ENCODE measurements around the gene ATR.
A peak's percentile ranks its signal among the peaks of the same experiment; 100 is the strongest.
"Not testable (repeated sequence)": the region's sequence is repeated elsewhere in the genome, so short reads cannot be mapped to it uniquely, and the experiment has no call there.

The ATR gene

DNA sequence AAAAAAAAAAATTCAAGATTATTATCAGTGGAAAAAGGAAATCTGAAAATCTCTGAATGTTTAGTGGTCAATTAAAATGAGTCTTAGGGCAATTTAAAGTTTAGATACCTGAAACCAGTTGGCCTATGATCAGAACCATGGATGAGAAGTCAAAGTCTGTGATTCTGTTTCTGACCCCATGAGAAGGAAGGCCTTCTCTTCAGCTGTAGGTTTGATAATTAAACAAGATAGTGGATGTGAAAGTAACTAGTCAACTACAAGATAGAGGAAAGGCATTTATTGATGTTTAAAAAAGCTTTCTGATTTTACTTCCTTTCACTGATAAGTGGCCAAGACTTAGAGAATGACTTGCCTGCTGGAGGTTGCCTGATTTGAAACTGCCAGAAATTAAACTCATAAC, 26.4 kb upstream of the ATR start:
- no peak overlapping the region for H3K4me3 ChIP-seq (ENCODE audit: control insufficient read depth, low read depth, low read length)
- no peak for DNase-seq (ENCODE audit: low read depth)
- TF ChIP-seq, protein P1, sequence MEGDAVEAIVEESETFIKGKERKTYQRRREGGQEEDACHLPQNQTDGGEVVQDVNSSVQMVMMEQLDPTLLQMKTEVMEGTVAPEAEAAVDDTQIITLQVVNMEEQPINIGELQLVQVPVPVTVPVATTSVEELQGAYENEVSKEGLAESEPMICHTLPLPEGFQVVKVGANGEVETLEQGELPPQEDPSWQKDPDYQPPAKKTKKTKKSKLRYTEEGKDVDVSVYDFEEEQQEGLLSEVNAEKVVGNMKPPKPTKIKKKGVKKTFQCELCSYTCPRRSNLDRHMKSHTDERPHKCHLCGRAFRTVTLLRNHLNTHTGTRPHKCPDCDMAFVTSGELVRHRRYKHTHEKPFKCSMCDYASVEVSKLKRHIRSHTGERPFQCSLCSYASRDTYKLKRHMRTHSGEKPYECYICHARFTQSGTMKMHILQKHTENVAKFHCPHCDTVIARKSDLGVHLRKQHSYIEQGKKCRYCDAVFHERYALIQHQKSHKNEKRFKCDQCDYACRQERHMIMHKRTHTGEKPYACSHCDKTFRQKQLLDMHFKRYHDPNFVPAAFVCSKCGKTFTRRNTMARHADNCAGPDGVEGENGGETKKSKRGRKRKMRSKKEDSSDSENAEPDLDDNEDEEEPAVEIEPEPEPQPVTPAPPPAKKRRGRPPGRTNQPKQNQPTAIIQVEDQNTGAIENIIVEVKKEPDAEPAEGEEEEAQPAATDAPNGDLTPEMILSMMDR (conservative IDR thresholded peaks at IDR 0.05; ENCODE audit: control insufficient read depth, insufficient read depth, low read depth, low read length), result no peak

DNA sequence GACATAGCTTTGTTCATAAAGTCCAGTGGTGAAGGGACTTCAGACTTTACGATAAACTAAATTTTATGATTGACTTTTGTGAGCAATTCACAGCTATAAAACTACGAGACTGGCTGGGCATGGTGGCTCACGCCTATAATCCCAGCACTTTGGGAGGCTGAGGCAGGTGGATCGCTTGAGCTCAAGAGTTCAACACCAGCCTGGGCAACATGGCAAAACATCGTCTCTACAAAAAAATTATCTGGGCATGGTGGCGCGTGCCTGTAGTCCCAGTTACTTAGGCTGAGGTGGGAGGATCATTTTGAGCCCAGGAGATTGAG, 24.8 kb upstream of the ATR start:
- not testable (repeated sequence) for DNase-seq (ENCODE audit: low read depth); H3K4me3 ChIP-seq (ENCODE audit: control insufficient read depth, low read depth, low read length)

DNA sequence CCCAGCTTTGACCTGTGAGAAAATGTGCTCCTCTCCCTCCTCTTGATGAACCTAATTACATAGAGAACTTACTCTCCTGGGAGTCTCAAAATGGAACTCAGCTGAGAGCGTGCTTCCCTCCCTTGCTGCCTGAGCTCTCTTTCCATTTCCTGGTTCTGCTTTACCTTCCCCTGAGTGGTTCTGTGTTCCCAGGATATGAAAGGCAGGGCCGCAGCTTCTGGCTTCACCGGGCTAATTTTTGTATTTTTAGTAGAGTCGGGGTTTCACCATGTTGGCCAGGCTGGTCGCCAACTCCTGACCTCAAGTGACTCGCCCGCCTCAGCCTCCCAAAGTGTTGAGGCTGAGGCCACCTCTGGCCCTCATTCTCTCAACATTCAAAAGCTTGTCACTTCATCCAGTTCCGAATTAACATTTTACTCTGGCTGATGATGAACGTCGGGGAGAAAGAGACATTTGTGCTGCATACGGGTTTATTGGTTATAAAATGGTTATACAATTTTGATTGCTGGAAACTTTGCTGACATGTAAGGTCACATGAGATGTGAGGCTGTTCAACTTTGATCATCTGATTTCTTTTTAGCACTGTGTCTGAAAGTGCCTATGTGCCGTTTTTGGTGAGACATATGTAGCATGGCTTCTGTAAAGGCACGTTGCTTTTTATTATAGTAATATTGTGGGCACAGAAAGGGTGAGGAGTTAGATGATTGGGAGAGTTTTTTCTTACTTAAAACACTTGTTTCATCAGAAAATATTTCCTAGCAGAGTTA, 24.3 kb upstream of the ATR start:
- H3K4me3 ChIP-seq (ENCODE audit: control insufficient read depth, low read depth, low read length), result no peak overlapping the region
- TF ChIP-seq, protein P1 (conservative IDR thresholded peaks at IDR 0.05; ENCODE audit: control insufficient read depth, insufficient read depth, low read depth, low read length), result no peak
- DNase-seq (ENCODE audit: low read depth), result no peak

DNA sequence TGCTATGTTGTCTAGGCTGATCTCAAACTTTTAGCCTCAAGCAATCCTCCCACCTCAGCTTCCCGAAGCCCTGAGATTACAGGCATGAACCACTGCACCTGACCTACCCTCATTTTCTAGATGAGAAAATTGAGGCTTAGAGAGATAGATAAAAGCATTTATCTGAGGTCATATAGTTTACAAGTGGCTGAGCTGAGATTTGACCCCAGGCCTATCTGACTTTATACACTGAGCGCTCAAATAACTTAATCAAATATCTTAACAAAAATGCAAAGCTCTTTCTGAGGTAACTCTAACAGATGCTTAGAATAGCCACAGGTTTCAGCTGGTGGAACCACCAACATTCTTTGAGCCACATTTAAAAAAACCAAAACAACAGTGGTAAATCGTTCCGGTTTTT, 23.2 kb upstream of the ATR start:
- TF ChIP-seq, protein P1 (conservative IDR thresholded peaks at IDR 0.05; ENCODE audit: control insufficient read depth, insufficient read depth, low read depth, low read length), result no peak
- DNase-seq (ENCODE audit: low read depth), result no peak
- H3K4me3 ChIP-seq (ENCODE audit: control insufficient read depth, low read depth, low read length), result no peak overlapping the region

DNA sequence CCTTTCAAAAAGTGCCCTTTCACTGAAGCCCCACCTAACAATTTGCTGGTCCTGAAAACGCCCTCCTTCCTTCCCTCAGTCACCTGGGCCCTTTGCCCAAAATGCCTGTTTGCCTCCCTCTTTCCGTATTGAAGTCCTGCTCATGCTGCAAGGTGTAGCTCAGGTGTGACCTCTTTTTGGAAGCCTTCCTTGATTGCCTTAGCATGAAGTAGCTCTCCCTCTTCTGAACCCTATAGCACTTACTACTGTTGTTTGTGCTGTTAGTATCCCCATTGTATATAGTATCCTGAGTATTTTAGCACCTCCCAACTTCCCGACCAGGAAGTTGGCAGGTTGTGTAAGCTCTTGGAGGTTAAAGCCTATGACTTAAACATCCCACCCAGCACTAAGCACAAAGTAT, 19.4 kb upstream of the ATR start:
- no peak for DNase-seq (ENCODE audit: low read depth)
- TF ChIP-seq, protein P1 (conservative IDR thresholded peaks at IDR 0.05; ENCODE audit: control insufficient read depth, insufficient read depth, low read depth, low read length), result no peak
- H3K4me3 ChIP-seq (ENCODE audit: control insufficient read depth, low read depth, low read length), result no peak overlapping the region

DNA sequence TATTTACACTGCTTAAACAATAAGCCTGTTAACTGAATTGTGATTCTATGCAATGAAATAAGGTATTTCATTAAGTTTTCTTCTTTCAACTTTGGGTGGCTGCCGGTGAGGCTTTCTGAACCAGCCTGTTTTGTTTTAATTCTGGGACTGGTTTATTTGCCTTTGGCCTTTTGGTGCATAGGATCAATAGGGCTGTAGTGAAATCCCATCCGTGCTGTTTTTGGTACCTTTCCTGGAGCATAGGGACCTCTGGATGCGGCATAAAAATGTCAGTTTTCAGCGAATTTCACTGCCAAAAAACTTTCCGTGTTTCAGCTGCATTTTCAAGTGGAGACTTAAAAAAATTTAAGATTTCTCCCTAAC, 18.2 kb upstream of the ATR start:
- H3K4me3 ChIP-seq (ENCODE audit: control insufficient read depth, low read depth, low read length), result peak overlapping the region; percentile 83
- peak; percentile 5 for DNase-seq (ENCODE audit: low read depth)
- TF ChIP-seq, protein P1 (conservative IDR thresholded peaks at IDR 0.05; ENCODE audit: control insufficient read depth, insufficient read depth, low read depth, low read length), result no peak

DNA sequence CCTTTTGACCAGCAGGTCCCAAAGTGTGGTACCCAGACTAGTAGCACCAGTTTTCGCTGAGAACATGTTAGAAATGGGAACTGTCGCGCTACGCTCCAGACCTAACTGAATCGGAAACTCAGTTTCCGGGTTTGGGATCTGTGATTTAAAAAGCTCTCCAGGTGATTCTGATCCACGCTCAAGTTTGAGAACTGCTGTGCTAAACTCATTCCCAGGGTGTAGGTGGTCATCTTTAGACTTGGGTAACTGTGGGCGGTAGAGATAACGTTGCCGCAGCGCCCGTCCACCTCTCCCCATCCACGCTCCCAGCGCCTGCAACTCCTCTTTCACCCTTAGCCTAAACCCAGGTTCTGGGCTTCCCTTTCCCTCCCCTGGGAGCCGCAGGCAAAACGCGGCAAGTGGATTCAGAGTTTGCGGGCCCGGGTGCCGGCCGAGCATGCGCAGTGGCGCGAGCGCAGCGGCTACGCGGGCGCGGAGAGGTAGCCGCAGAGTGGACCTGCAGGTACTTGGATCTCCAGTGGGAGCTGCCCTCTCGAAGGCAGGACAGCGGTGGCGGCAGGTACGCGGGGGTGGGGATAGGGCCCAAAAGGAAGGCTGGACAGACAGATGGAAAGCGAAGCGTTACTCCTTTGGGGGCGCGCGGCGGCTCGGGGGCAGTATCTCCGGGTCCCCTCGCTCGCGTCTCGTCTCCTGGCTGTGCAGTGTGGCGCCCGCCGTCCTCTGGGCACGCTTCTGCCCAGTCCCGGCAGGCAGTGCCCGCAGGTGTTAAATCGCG, 17.6 kb upstream of the ATR start, which contains the start of gene PLS1:
PLS1 (plus strand) TSS at position 443 of the 775 bp plus-strand sequence. CDS start 67,845 bp downstream, outside the sequence.
- TF ChIP-seq, protein P1 (conservative IDR thresholded peaks at IDR 0.05; ENCODE audit: control insufficient read depth, insufficient read depth, low read depth, low read length), result no peak
- DNase-seq (ENCODE audit: low read depth), result peak; percentile 68
- H3K4me3 ChIP-seq (ENCODE audit: control insufficient read depth, low read depth, low read length), result peak within 1 kb of the TSS; percentile 83
